Adipocyte (in vitro differentiated cells): ENCODE data around the gene TRPV2.
"Not testable (repeated sequence)": the region's sequence is repeated elsewhere in the genome, so short reads cannot be mapped to it uniquely, and the experiment has no call there.

Experiments
- DNase-seq: peaks from one replicate; pipeline ENCODE4 v3.0.0-alpha.2; 2015; ENCODE audit warnings: low read depth
- H3K27me3 ChIP-seq: replicated peaks from 2 replicates; pipeline ENCODE4 v1.7.0; 2013; ENCODE audit warnings: mild to moderate bottlenecking, low read length, moderate library complexity; ENCODE audit not compliant: control insufficient read depth, insufficient read depth
- H3K36me3 ChIP-seq: 2 replicates; pipeline ENCODE4 v1.7.0; 2013; ENCODE audit warnings: low read length, mild to moderate bottlenecking, moderate library complexity; ENCODE audit not compliant: control insufficient read depth, insufficient read depth, severe bottlenecking
- H3K4me1 ChIP-seq: 2 replicates; pipeline ENCODE4 v1.7.0; 2013; ENCODE audit warnings: mild to moderate bottlenecking, low read length, moderate library complexity; ENCODE audit not compliant: control insufficient read depth, insufficient read depth
- H3K4me3 ChIP-seq: 2 replicates; pipeline ENCODE4 v1.7.0; 2013; ENCODE audit warnings: mild to moderate bottlenecking, low read length, moderate library complexity
- H3K9ac ChIP-seq: 2 replicates; pipeline ENCODE4 v1.7.0; 2013; ENCODE audit warnings: mild to moderate bottlenecking, low read length, moderate library complexity
- H3K9me3 ChIP-seq: 2 replicates; pipeline ENCODE4 v1.7.0; 2013; ENCODE audit warnings: mild to moderate bottlenecking, low read length, moderate library complexity; ENCODE audit not compliant: control insufficient read depth

The TRPV2 gene

GRCh38 chr17:16383772-16384287 is 31.5 kb upstream of the TRPV2 start:
- no peak overlapping the region for H3K9ac ChIP-seq
- DNase-seq: no peak

GRCh38 chr17:16384557-16384956 is 30.8 kb upstream of the TRPV2 start:
- H3K27me3 ChIP-seq: no peaks in the 10 kb centered on the region
- no peaks in the 10 kb centered on the region for H3K9me3 ChIP-seq
- peaks cover 27% of the 10 kb centered on the region for H3K4me1 ChIP-seq
- no peak overlapping the region for H3K9ac ChIP-seq
- no peak for DNase-seq
- no peak overlapping the region for H3K4me3 ChIP-seq
- H3K36me3 ChIP-seq: peaks cover 25% of the 10 kb centered on the region

More at GRCh38 chr17:16383772-16384287, 31.5 kb upstream of the TRPV2 start:
- Histone ChIP-seq H3K4me1 (peaks cover 27% of the 10 kb centered on the region), H3K36me3 (peaks cover 25% of the 10 kb centered on the region), H3K9me3 (no peaks in the 10 kb centered on the region), H3K4me3 (no peak overlapping the region), H3K27me3 (no peaks in the 10 kb centered on the region)

DNA sequence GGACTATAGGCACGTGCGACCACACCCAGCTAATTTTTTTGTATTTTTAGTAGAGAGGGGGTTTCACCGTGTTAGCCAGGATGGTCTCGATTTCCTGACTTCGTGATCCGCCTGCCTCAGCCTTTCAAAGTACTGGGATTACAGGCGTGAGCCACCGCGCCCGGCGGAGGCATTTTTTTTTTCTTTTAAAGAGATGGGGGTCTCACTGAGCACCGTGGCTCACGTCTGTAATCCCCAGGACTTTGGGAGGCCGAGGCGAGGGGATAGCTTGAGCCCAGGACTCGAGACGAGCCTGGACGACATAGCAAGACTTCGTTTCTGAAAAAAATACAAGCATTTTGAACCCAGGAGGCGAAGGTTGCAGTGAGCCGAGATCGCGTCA is 29.3 kb upstream of the TRPV2 start:
- H3K4me3 ChIP-seq: peak overlapping the region; percentile 82
- H3K36me3 ChIP-seq: peaks cover 25% of the 10 kb centered on the region
- not testable (repeated sequence) for DNase-seq, H3K9me3 ChIP-seq, H3K27me3 ChIP-seq
- H3K9ac ChIP-seq: peak overlapping the region; percentile 81
- peaks cover 27% of the 10 kb centered on the region for H3K4me1 ChIP-seq

DNA sequence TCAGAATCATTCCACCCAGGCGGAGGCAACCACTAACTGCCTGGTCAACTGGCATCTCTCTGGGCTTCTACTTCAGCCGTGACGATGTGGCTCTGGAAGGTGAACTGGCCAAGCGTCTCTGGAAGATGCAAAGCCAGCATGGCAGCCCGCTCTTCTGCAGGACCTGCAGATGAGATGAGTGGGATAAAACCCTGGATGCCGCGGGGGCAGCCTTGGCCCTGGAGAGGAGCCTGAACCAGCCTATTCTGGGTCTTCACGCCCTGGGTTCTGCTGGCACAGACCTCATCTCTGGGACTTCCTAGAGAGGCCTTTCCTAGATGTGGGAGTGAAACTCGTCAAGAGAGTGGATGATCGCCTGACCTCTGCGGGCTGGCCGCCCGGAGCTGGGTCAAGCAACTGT is 23.9 kb upstream of the TRPV2 start:
- Histone ChIP-seq H3K36me3 (no peaks in the 10 kb centered on the region), H3K9ac (no peak overlapping the region), H3K4me3 (no peak overlapping the region), H3K27me3 (no peaks in the 10 kb centered on the region), H3K9me3 (no peaks in the 10 kb centered on the region), H3K4me1 (no peaks in the 10 kb centered on the region)
- DNase-seq: no peak

DNA sequence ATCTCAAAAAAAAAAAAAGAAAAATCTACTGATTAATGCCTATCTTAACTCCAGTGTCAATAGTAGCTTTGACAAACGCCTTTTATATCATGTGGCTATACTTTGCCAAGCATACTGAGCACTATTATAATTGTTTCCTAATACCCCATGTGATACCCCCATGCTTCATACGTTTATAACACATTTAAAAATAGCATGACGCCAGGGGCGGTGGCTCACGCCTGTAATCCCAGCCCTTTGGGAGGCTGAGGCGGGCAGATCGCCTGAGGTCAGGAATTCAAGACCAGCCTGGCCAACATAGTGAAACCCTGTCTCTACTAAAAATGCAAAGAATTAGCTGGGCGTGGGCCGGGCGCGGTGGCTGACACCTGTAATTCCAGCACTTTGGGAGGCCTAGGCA is 22.9 kb upstream of the TRPV2 start:
- DNase-seq, H3K36me3 ChIP-seq, H3K9ac ChIP-seq, H3K9me3 ChIP-seq, H3K4me3 ChIP-seq, H3K4me1 ChIP-seq, H3K27me3 ChIP-seq: not testable (repeated sequence)

GRCh38 chr17:16395887-16396286 is 19.5 kb upstream of the TRPV2 start:
- not testable (repeated sequence) for H3K36me3 ChIP-seq, H3K4me1 ChIP-seq, H3K4me3 ChIP-seq, H3K9ac ChIP-seq, H3K9me3 ChIP-seq, H3K27me3 ChIP-seq, DNase-seq

- not testable (repeated sequence) for DNase-seq, H3K9me3 ChIP-seq, H3K4me3 ChIP-seq, H3K9ac ChIP-seq, H3K27me3 ChIP-seq, H3K36me3 ChIP-seq, H3K4me1 ChIP-seq
Measured at GRCh38 chr17:16396693-16397092, 18.7 kb upstream of the TRPV2 start.

DNA sequence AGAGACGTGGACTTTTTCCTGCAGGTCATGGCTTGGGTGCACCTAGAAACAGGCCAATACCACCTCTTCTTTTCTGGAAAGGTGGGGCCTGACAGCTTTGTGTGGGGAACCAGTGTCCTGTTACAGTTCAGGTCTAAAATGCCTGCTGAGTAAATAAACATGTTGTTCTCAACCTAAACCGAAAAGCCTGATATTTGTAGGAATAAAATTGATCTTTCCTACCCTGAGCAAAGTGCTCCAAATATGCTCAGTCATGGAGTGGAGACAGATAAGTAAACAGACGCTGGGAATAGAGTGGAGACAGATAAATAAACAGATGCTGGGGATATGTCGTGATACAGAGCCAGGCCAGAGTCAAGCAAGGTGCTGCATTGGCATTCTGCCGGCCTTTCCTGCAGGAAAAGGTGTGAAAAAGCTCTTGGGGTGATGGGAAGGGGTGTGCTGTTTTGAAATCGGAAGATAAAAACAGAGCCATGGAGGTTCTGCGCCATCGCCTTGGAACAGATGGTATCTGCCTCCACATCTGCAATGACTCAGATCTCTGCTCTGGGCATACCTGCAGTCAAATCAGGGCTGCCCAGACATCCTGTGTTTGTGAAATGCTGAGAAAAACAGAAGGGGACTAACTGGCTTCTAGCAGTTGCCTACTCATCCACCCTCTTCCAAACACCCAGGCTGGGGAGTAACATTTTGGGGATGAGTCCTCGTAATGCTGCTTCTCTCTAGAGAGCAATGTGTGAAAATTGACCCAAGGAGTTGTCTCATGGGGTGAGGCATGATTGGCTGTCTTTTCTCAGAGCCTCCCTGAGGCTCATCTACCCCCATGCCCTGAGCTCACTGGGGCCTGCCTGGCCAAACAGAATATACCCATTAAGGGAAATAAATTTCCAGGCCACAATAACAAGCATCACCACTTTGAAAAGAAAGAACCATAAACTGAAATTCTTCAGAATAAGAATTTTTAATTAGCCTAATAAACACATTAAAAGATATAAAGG is 16.8 kb upstream of the TRPV2 start:
- Histone ChIP-seq H3K27me3 (no peaks in the 10 kb centered on the region), H3K4me3 (no peak overlapping the region), H3K9me3 (no peaks in the 10 kb centered on the region), H3K9ac (no peak overlapping the region), H3K36me3 (no peaks in the 10 kb centered on the region), H3K4me1 (no peaks in the 10 kb centered on the region)
- no peak for DNase-seq

- H3K36me3 ChIP-seq, H3K4me3 ChIP-seq, H3K9ac ChIP-seq, H3K27me3 ChIP-seq, H3K4me1 ChIP-seq, DNase-seq, H3K9me3 ChIP-seq: not testable (repeated sequence)
Measured at GRCh38 chr17:16403847-16404246, 11.5 kb upstream of the TRPV2 start.

- peak overlapping the region; percentile 70 for H3K9ac ChIP-seq
- H3K36me3 ChIP-seq: no peaks in the 10 kb centered on the region
- peak overlapping the region; percentile 79 for H3K4me3 ChIP-seq
- peaks cover 8% of the 10 kb centered on the region for H3K4me1 ChIP-seq
- no peaks in the 10 kb centered on the region for H3K9me3 ChIP-seq
- DNase-seq: peak; percentile 52
- H3K27me3 ChIP-seq: no peaks in the 10 kb centered on the region
Measured at GRCh38 chr17:16406742-16407674, 8.4 kb upstream of the TRPV2 start.
